Measurements from ENCODE around the gene R3HDM1.

DNA sequence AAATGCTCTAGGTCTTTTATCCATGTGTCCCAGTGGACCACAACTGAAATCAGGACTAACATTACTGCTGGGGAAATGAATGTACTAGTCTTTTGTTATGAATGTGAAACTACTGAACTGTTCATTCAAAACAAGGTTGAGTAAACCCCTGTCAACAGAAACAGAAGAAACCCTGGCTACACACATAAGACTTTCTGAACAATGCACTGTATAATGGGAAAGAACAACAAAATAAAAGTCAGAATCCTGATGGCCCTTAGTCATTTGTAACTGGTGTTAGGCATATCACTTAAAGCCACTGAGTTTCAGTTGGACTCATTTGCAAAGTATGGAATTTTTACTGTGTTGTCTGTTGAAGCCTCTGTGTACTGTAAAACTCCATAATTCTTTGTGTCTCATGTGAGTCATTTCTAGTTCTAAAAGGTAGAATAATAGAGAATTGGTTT, 133.4 kb downstream of the R3HDM1 start:
- TF ChIP-seq, protein P1, sequence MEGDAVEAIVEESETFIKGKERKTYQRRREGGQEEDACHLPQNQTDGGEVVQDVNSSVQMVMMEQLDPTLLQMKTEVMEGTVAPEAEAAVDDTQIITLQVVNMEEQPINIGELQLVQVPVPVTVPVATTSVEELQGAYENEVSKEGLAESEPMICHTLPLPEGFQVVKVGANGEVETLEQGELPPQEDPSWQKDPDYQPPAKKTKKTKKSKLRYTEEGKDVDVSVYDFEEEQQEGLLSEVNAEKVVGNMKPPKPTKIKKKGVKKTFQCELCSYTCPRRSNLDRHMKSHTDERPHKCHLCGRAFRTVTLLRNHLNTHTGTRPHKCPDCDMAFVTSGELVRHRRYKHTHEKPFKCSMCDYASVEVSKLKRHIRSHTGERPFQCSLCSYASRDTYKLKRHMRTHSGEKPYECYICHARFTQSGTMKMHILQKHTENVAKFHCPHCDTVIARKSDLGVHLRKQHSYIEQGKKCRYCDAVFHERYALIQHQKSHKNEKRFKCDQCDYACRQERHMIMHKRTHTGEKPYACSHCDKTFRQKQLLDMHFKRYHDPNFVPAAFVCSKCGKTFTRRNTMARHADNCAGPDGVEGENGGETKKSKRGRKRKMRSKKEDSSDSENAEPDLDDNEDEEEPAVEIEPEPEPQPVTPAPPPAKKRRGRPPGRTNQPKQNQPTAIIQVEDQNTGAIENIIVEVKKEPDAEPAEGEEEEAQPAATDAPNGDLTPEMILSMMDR (IDR thresholded peaks at IDR 0.05; ENCODE audit: insufficient read depth, low read length, poor library complexity, severe bottlenecking): no peak
- TF ChIP-seq EZH2phosphoT487 (conservative IDR thresholded peaks at IDR 0.05; ENCODE audit: low read length): no peak
